Endothelial cell (in vitro differentiated cells): ENCODE results near the gene ANGEL2. TPM values are rescaled to one million over a fixed set of nuclear protein-coding genes. Genes with fewer than 3 reads are reported as not detected.
"Not testable (repeated sequence)": the region's sequence is repeated elsewhere in the genome, so short reads cannot be mapped to it uniquely, and the experiment has no call there.

ENCODE experiments used
- DNase-seq: peaks from one replicate; pipeline ENCODE4 v3.0.0; 2021; ENCODE audit warnings: low spot score
- H3K27ac Mint-ChIP-seq: one replicate; pipeline ENCODE4 v1.8.0; 2021; ENCODE audit warnings: mixed read lengths, inconsistent platforms; ENCODE audit not compliant: unreplicated experiment
- H3K27me3 Mint-ChIP-seq: one replicate; pipeline ENCODE4 v1.8.0; 2021; ENCODE audit warnings: mild to moderate bottlenecking, moderate library complexity, mixed read lengths, inconsistent platforms; ENCODE audit not compliant: unreplicated experiment
- H3K36me3 Mint-ChIP-seq: one replicate; pipeline ENCODE4 v1.8.0; 2021; ENCODE audit warnings: mild to moderate bottlenecking, low read depth, mixed read lengths, inconsistent platforms; ENCODE audit not compliant: unreplicated experiment
- H3K4me1 Mint-ChIP-seq: one replicate; pipeline ENCODE4 v1.8.0; 2021; ENCODE audit warnings: mild to moderate bottlenecking, mixed read lengths, inconsistent platforms; ENCODE audit not compliant: unreplicated experiment
- H3K4me3 Mint-ChIP-seq: one replicate; pipeline ENCODE4 v1.8.0; 2021; ENCODE audit warnings: mild to moderate bottlenecking, mixed read lengths, inconsistent platforms; ENCODE audit not compliant: unreplicated experiment
- H3K9me3 Mint-ChIP-seq: one replicate; pipeline ENCODE4 v1.8.0; 2021; ENCODE audit warnings: mixed read lengths, inconsistent platforms; ENCODE audit not compliant: unreplicated experiment
- total RNA-seq: library from RNA; stranded (reverse); fragmentation: NEBNext Ultra II Directional; extraction: Animal tissue kit (Norgen Biotek cat#: 25700); gene quantifications from one replicate; pipeline ENCODE4 v1.2.1, GENCODE V29; 2021; ENCODE audit not compliant: unreplicated experiment
- TF ChIP-seq, protein P1 (sequence below): fragments of 200-600 bp; sonication (generic); IDR thresholded peaks from one replicate; pipeline ENCODE4 v1.5.0; 2021; ENCODE audit warnings: antibody characterized with exemption; ENCODE audit not compliant: unreplicated experiment

Gene ANGEL2
- total RNA-seq, 1 donor from 2014 or later: 32.4 TPM

DNA sequence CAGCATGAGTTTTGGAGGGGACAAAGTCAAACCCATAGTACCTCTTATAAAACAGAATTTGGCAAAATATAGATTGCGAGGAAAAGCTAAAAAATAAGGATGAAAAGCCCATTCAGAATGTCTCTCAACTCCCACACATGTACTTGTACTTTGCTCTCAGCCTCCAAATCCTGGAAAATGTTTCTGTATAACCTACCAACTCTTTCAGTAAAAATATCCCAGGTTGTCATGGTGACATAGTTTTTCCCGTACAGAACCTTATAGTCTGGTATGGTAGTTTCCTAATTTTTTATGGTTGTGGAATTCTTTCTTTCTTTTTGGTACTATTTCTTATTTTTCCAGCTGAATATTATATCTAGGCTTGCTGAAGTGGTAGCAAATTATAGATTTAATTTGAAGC is 19.9 kb upstream of the ANGEL2 start:
- H3K4me3 Mint-ChIP-seq: no peak overlapping the region
- H3K36me3 Mint-ChIP-seq: no peaks in the 10 kb centered on the region
- H3K9me3 Mint-ChIP-seq: no peaks in the 10 kb centered on the region
- TF ChIP-seq, protein P1, sequence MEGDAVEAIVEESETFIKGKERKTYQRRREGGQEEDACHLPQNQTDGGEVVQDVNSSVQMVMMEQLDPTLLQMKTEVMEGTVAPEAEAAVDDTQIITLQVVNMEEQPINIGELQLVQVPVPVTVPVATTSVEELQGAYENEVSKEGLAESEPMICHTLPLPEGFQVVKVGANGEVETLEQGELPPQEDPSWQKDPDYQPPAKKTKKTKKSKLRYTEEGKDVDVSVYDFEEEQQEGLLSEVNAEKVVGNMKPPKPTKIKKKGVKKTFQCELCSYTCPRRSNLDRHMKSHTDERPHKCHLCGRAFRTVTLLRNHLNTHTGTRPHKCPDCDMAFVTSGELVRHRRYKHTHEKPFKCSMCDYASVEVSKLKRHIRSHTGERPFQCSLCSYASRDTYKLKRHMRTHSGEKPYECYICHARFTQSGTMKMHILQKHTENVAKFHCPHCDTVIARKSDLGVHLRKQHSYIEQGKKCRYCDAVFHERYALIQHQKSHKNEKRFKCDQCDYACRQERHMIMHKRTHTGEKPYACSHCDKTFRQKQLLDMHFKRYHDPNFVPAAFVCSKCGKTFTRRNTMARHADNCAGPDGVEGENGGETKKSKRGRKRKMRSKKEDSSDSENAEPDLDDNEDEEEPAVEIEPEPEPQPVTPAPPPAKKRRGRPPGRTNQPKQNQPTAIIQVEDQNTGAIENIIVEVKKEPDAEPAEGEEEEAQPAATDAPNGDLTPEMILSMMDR: no peak
- no peak overlapping the region for H3K27ac Mint-ChIP-seq
- DNase-seq: no peak
- peaks cover 4% of the 10 kb centered on the region for H3K27me3 Mint-ChIP-seq
- H3K4me1 Mint-ChIP-seq: no peaks in the 10 kb centered on the region

DNA sequence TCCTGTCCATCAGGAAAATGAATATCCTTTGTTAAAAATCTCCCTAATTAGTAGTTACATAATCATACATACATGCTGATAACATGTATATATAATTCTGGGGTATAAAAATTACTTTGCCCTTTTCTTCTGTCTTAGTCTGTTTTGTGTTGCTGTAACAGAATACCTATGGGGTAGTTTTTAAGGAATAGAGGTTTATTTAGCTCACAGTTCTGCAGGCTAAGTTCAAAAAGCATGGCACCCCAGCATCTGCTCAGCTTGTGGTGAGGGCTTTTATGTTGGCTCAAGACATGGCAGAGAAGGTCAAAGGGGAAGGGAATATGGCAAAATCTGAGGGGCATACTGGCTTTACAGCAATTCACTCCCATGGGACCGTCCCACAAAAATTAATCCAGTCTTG is 19.0 kb upstream of the ANGEL2 start:
- H3K27me3 Mint-ChIP-seq: peaks cover 4% of the 10 kb centered on the region
- no peaks in the 10 kb centered on the region for H3K4me1 Mint-ChIP-seq
- DNase-seq: no peak
- no peak overlapping the region for H3K4me3 Mint-ChIP-seq
- H3K36me3 Mint-ChIP-seq: no peaks in the 10 kb centered on the region
- no peaks in the 10 kb centered on the region for H3K9me3 Mint-ChIP-seq
- no peak overlapping the region for H3K27ac Mint-ChIP-seq
- TF ChIP-seq, protein P1: no peak

DNA sequence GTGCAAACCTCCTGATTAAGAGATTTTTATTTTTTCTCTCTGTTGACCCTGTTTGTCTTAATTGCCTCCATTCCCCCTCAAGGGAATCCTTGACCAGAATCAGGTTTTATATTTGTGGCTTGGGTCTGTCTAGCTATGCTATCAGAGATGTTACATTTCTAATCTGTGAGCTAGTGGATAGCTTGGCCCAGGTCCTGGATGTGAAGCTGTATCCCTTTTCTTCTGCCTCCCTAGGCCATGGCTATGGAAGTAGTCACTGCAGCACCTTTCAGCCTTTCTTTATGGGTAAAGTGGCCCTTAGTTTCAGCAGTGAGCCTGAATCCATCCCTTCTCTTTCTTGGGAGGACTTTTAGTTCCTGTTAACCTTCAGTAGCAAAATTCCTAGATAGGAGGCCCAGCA is 17.0 kb upstream of the ANGEL2 start:
- TF ChIP-seq, protein P1: no peak
- no peak overlapping the region for H3K27ac Mint-ChIP-seq
- DNase-seq: no peak

DNA sequence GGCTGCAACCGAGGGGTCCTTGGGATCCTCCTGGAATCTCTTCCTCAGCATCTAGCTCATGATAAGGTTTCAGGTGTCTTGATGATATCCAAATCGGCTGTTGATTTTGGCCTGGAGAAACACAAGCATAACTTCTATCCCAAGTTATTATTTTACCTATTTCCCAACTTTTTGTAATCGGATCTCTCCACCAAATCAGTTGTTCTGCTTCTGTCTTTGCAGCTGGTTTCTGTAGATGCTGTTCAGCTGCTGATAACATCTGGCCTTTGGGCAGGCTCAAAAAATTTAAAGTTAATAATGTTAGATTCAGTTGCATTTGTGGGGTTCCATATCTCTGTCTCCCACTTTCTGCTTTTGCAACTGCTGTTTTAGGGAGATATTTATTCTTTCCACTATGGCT is 11.4 kb upstream of the ANGEL2 start:
- H3K27me3 Mint-ChIP-seq, H3K27ac Mint-ChIP-seq, DNase-seq, H3K36me3 Mint-ChIP-seq, H3K4me3 Mint-ChIP-seq, H3K4me1 Mint-ChIP-seq, H3K9me3 Mint-ChIP-seq: not testable (repeated sequence)

More for the DNA sequence above, 17.0 kb upstream of the ANGEL2 start:
- H3K36me3 Mint-ChIP-seq: no peaks in the 10 kb centered on the region
- no peak overlapping the region for H3K4me3 Mint-ChIP-seq
- H3K4me1 Mint-ChIP-seq: no peaks in the 10 kb centered on the region
- H3K9me3 Mint-ChIP-seq: no peaks in the 10 kb centered on the region
- H3K27me3 Mint-ChIP-seq: peaks cover 2% of the 10 kb centered on the region

DNA sequence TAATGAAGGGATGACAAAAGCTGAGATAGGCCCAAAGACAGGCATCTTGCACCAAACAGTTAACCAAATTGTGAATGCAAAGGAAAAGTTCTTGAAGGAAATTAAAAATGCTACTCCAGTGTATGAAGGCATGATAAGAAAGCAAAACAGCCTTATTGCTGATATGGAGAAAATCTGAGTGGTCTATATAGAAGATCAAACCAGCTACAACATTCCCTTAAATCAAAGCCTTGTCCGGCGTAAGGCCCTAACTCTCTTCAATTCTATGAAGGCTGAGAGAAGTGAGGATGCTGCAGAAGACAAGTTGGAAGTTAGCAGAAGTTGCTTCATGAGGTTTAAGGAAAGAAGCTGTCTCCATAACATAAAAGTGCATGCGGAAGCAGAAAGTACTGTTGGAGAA is 4.3 kb upstream of the ANGEL2 start:
- Mint-ChIP-seq H3K36me3 (no peaks in the 10 kb centered on the region), H3K4me3 (no peak overlapping the region), H3K9me3 (no peaks in the 10 kb centered on the region), H3K27ac (no peak overlapping the region), H3K4me1 (peaks cover 3% of the 10 kb centered on the region), H3K27me3 (no peaks in the 10 kb centered on the region)
- no peak for DNase-seq
- TF ChIP-seq, protein P1: no peak

DNA sequence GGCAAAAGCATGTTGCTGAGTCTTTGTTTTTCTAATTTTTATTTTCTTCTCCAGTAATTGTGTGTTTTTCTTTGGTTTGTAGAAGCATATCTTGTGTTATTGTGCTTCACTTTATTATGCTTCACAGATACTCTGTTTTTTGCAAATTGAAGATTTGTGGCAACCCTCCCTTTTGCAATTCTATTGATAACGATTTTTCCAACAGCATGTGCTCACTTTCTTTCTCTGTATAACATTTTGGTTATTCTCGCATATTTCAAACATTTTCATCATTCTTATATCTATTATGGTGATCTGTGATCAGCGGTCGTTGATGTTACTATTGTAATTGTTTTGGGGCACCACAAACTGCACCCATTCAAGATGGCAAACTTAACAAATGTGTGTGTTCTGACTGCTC is 3.8 kb upstream of the ANGEL2 start:
- H3K4me1 Mint-ChIP-seq: peaks cover 3% of the 10 kb centered on the region
- no peak overlapping the region for H3K4me3 Mint-ChIP-seq
- no peaks in the 10 kb centered on the region for H3K9me3 Mint-ChIP-seq
- DNase-seq: no peak
- H3K27ac Mint-ChIP-seq: no peak overlapping the region
- TF ChIP-seq, protein P1: no peak
- H3K27me3 Mint-ChIP-seq: no peaks in the 10 kb centered on the region
- H3K36me3 Mint-ChIP-seq: no peaks in the 10 kb centered on the region
